Activated T-cell treated with anti-CD3 and anti-CD28 coated beads for 24 hours (primary cell): Measurements from ENCODE around the gene MGLL.

Source experiments
- DNase-seq: peaks from one replicate; pipeline ENCODE4 v3.0.0-alpha.2; 2020; ENCODE audit warnings: low read depth

MGLL gene

DNA sequence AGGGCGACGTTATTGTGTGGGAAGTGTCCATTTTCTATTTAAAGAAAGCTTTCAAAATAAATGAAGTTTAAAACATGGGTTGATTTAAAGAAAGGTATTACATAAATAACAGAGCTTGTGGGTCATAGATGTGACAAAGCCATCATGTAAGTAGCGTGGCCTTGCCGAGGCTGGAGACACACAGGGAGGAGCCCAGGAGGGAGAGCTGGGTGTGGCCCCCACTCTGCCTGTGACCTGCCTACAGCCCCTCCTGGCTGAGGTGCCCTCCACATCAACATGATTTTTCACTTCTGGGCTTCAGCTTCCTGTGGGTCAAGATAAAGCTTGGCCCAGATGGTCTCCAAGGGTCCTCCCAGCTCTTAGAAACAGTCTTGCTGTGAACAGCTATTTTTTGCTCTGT is 12.5 kb upstream of the MGLL start:
- no peak for DNase-seq

DNA sequence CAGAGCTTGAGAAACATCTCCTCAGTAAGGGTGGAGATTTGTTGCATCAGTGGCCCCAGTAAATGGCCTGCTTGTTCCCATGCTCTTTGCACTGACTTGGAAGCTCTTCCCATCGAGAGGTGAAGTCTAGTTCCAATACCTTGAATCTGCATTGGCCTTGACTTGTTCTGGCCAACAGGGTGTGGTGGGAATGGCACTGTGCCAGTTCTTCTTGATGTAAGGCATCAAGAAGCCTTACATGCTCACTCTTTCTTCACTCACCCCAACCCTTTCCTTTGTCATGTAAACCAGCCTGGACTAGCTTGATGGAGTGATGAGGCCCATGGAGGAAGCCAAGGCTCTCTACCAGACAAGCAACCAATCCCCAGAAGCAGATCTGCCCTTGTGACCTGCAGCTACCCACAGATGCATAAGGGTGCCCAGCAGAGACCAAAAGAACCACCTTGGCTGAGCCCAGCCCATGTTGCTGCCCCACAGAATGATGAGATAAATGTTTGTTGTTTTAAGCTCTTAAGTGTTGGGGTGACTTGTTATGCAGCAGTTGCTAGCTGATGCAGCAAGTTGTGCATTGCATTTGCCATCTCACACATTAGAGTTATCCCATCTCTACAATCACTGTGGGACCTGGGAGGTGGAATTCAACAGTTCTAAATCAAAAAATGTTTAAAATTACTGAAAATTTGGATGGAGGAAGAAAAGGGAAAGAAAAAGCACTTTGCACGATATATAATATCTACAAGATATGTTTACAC is 11.1 kb upstream of the MGLL start:
- DNase-seq: no peak

DNA sequence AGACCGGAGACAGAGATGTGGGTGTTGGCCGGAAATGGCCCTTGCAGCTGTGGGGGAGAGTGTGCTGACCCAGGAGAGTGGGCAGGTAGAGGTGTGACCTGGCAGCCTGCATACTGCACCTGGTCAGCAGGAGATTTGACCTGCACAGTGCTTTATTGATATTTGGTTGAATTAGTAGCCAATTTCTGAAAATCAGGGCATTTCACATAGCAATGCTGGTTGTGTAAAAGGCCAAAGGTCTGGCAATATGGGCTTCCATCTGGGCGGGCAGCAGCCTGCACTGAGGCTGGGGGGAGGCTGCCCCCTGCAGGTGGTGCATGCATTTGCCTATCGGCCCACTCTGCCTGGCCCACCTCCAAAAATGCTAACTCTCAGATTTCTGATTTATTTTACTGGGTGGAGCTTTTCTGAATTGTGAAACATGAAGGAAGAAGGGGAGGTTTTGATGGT is 9.4 kb upstream of the MGLL start:
- DNase-seq: no peak

DNA sequence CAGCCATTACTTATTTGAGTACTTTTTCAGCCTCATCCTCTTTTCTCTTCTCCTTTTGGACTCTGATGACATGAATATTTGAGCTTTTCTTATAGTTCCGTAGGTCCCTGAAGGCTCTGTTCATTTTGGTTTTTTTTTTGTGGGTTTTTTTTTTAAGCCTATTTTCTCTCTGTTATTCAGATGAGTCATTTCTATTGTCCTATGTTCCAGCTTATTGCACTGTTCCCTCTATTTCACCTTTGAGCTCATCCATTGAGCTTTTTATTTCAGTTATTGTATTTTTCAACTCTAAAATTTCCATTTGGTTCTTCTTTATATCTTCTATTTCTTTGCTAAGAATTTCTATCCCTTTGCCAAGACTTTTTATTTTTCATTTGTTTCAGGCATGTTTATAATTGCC is 7.2 kb upstream of the MGLL start:
- DNase-seq: no peak

DNA sequence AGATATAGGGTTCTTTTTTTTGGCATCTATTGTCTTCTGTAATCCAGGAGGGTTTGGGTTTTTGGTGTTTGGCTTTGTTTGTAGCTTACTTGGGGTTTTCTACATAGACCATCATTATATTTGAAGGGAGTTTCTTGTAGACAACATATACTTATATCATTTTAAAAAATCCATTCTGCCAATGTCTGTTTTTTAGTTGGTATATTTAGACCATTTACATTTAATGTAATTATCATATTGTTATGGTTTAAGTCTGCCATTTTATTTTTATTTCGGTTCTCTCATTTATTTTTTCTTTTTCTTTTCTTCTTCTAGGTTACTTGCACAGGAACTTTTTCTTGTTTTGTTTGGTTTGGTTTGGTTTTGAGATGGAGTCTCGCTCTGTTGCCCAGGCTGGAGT is 5.5 kb upstream of the MGLL start:
- no peak for DNase-seq

DNA sequence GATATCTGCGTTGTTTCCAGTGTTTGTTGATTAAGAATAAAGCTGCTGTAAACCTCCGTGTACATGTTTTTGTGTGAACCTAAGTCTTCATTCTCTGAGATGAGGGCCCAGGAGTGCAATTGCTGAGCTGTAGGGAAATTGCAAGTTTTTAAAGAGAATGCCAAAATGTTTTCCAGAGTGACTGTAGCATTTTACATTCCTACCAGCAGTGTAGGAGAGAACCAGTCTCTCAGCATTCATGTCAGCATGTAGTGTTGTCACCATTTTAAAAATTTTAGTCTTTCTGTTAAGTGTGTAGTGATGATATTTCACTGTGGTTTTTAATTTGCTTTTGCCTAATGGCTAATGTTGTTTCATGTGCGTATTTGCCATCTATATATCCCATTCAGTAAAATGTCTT is 3.4 kb upstream of the MGLL start:
- no peak for DNase-seq

DNA sequence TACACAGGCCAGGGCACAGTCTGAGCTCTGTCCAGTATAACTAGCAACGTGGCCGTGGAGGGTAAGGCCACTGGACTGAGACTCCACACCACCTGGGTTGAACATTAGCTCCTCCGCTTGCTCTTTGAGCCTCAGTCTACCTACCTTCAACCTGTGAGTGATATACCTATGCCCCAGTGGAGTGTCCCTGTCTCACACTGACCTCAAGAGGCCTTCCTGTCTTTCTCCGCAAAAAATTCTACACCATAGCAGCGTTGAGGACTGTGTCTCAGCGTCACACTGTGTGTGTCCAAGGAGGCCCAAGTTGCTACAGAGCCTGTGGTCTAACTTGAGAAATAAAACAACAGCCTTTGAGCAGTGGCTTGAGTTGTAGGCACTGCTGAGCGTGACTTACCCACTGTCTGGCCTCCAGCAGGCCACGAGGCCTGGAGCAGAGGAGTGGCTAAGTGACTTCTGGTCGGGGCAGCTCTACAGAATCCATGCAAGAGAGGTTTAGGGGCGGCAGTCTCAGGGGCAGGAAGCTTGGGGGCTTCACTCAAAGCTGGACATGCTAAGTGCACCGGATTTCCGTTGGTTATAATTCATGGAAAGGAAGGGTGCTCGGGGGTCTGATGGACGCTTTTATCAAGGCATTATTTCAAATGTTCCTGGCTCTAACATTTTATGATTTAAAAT is 2.0 kb upstream of the MGLL start:
- no peak for DNase-seq

DNA sequence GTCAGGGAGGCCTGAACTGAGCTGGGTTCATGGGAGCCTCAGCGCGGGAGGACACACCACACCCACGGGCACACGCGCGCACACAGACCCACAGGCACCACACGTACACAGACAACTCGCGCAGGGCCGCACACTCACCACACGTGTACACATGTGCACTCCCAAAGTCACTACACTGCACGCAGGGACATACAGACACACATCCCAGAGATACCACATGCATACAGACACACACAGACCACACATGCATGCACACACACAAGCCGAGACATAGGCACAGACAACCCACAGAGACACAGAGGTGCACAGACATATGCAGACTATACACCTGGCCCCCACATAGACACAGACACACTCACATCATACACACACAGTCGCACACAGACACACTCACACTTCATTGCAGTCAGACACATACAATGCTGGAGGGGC is 1.1 kb upstream of the MGLL start:
- DNase-seq: no peak

DNA sequence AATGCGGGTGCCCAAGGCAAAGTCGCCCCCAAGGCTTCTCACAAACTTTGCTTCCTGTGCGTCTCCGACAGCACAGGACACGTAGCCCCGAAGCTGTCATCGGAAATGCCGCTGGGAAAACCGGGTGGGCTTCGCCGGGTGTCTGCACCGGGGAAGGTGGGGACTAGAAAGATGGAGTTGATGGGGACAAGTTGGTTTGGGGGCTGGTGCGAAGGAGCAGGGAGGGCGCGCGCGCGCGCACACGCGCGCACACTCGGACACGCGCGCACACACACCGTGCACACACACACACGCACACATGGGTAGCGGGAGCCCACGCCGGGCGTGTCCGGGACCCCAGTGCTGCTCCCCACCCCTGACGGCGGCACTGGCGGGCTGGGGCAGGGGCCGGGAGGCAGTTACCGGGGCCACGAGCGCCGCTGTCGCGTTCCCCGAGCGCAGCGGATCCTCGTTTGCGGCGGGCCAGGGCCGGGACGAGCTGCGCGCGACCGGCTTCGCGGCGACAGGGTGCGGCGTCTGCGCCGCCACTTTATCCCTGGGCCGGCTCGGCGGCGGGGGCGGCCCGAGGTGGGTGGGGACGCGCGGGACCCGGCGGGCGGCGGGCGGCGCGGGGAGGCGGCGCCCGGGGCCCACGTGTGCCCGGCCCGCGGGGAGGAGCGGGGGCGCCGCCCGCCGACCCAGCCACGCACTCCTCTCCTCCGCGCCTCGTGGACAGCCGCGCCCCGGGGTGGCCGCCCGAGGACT is 539 bp upstream of the MGLL start:
- no peak for DNase-seq

DNA sequence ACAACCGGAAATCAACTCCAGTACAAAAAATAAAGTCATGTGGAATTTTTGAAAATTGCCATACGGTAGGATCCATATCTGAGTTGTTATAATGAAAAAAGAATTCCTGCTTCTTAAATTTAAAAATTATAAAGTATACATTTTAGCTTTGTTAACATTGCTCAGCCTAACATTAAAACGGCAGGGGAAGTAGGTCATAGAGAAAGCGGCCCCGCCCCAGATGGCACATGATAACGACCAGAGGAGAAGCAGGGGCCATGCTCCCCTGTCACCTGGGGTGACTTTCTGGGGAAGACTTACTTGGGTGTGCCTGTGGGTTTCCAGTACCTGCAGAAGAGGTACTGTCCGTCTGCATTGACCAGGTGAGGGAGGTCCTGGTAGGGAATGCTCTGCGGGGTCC is 921 bp downstream of the MGLL start:
- no peak for DNase-seq

DNA sequence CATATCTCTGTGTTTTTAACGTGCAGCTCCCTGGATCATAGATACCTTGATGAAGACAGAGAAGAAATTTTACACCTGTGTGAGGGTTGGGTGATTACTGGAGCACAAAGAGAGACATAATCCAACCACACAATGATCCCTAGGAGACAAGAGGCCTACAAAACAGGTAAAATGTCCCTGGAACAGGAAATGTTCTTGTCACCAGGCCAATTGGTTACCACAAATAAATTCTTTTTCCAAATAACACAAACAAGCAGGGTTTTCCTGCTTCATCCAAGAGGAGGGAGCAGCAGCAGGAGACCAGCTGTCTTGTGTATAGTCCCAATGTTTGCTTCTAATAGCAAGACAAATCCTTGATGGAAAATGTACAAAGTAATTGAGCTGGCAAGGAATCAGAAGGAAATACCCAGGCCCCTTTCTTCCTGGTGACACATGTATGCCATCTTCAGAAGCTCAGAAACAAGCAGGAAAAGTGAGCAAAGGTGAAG is 1.4 kb downstream of the MGLL start:
- no peak for DNase-seq

DNA sequence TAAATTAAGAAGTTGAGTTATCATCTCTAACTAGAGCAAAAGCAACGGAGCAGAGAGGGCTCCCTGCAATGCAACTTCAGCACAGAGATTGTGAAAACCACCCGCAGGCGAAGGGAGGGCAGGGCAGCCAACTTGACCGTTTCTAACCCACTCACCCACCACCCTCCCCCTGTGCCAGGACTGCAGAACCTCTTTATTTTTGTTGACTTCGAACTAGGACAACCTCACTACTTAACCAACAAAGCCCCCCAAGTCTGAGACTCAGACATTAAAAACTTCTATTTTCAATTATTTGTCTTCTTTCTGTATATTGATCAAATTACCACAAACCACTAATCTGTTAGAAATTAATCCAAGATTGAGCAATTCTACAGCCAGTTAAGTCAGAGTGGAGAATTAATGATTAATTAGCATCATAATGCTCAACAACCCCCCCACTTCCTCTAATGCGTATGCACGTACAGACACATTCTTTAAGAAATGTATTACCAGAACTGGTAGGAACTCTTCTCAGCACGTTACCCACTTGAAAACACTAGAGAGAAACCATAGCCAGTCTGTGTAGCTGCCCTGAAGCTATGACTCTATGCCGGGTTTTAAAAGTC is 2.0 kb downstream of the MGLL start:
- no peak for DNase-seq

DNA sequence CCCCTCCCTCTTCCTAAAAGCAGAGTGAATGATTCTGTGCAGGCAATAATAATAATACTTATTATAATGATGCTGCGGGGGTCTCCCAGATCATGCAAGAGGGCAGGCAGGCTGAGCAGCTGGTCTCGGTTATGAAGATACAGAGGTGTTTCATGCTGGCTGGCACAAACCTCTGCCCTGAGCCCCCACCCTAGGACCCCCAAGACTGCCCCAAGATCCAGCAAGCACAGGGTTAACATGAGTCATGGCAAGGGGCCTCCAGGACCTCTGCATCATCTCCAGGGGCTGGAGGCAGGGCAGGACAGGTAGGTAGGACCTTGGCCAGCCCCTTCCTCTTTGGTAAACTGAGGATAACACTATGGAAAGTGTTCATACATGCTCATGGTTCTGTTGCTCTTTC is 2.7 kb downstream of the MGLL start:
- no peak for DNase-seq

DNA sequence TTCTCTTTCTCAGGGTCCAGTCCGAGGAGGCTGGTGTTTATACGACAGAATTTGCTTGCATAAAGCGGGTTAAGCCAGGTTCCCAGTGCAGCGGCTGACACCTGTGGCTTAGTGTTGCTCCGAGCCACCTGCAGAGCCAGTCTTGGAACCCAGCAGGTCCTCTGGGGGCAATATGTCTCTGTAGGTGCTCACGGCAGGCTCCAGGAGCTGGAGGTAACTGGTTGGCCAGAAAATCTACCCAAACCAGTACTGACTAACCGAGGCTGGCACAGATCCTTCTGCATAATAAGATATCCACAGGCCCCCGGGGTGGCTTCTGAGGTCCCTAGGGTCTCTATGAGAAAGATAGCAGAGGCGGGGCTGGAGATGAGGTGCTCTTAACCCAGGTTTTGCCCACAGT is 3.2 kb downstream of the MGLL start:
- DNase-seq: no peak

DNA sequence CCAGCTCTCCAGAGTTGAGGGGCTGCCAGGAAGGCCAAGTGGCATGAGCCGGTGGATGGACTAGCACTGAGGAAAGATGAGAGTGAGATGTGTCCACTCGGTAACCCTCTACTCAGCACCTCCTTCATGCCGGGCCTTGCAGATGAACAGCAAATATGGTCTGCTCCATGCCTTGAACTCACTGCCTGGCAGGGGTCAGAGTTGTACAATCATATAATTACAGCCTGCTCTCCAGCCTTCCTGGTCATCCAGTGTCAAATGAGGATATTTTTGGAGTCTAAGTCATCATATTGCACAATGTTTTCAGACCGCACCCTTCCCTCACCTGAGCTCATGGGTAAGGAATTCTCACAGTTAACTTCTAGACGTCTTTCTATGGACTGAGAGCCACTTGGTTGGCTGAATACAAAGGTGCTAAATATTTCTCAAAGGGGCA is 4.9 kb downstream of the MGLL start:
- no peak for DNase-seq

DNA sequence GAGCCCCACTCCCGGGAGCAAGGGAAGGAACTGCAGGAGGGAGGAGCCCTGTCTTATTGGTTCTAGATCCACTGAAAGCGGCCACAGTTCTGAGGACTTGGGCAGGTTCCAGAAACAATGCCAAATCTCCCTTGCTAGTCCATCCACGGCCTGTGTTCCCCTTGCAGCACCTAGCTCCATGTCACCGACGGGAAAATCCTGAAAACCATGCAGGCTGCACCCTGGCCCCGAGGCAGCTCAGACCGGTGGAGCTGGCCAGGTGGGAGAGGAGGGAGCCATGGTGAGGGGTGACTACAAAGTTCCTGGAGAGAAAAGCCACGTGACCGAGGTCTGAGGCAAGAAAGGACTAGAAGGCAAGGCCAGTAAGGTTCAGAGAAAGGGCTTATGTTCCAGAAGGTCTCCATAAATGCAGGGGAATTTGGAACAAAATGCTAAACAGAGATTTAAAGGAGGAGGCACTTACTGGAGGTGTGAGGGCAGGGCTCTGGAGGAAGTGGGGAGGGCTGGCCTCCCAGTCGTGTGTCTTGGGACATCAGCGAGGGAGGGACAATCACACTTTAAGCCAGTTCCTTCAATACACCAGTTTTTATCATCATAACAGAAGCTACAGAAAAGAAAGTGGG is 5.4 kb downstream of the MGLL start:
- no peak for DNase-seq

DNA sequence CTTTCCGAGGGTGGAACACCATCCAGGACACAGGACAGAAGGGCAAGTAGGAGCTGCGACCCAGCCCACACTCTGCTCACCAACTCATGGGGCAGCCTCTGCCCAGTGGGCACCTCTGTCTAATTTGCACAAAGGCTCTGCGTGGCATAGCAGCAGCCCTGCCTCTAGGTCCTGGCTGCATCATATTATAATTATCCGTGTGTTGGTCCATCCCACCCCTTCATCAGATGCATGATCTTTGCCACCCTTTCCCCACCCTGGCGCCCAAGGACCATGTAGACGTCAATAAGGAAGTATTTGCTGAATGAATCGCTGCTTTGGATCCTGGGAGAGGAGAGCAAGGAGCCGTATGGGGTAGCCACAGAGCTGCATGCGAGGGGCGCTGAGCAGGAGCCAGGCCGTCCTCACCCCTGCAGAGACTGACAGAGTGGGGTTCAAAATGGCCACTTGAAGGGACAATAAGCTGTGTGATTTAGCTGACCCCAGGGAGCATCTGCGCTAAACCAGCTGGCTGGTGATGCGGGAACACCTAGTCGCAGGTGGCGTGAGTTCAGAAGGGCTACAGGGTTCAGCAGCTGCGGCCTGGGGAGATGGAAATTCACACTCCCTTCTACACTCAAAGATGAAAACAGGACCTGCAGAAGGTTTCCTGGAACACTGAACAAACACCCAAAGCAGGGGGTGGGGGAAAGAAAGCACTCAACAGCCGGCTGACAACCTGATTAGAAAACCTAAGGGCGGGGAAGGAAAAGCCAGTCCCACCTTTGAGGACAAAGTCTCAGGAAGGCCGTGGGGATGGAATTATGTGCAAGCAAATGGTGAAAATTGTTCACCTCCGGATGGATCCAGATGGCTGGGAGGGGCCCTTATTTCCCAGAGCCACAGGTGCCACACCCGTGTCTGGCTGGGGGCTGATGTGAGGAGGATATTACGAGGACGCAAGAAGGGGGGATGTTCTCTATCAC is 6.4 kb downstream of the MGLL start:
- no peak for DNase-seq

DNA sequence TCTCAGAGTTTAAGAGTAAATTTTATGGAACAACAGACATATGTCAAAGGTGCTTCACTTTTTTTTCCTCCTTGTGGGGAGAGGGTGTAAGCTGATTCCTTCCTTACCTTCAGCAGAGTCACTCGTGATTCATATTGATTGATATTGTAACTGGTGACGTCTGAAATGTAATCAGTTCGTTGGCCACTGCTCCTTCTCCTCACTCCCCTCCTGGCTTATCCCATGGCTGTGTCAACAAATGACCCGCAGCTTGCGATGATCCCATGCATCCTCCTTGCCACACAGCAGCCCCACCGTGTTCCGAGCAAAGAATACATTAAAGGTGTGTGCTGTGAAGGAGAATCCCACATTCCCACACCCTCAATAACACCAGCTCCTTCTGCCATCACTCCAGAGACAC is 7.3 kb downstream of the MGLL start:
- DNase-seq: no peak

DNA sequence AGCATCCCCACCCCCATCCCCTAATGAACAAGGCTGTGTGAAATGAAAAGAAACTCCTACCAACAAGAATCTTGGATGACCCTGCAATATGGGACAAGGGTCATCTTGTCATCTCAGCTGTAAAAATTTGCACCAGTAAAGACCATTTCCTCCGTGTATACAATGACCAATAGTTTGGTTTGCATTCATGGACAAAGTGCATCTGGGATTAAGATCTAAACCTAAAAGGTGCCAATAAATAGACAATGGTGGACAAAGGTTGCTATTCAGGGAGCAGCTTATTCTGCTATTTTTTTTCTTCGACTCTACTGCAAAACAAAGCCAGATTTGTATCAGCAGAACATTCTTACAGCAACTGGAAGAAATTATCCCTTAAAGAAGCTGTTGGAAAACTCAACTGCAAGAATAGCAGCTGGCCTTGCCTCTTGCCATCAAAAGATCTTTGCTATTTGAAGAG is 8.0 kb downstream of the MGLL start:
- no peak for DNase-seq

DNA sequence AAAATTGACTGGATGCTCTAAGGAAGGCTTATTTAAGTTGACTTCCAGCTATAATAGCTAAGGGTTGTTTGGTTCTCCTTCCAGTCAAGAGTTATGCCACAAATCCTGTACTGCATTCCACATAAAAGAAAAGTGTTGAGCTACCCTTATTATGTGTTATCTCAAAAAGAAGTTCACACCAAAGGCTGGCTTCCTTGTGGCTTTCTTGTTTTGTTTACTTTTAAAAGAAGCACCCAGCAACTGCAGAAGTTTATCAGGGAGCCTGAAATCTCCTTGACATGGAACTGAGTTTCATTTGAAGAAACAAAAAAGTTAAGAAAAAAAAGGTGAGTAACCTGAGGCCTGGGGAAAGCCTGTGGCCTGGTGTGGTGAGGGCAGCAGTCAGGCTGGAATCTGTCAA is 10.2 kb downstream of the MGLL start:
- no peak for DNase-seq

DNA sequence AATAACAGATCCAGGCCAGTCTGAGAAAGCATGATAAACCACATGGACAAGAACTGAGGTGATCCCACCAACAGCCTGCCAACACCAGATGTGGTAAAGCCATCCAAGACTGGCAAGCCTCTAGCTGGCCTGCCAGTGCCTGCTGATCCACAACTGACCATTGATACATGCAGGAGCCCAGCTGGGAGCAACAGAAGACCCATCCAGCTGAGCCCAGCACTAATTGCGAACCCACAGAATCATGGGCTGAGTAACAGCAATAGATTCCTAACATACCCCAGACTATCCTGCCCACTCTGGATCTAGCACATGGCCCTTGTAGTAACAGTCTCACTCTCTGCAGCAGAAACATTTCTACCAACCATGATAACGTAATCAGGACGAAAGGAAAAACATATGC is 10.6 kb downstream of the MGLL start:
- DNase-seq: no peak
